Thyroid gland (tissue), 4 donors: ENCODE results near the gene MS4A10. TPM values are rescaled to one million over a fixed set of nuclear protein-coding genes. Genes with fewer than 3 reads are reported as not detected.

Source experiments
- DNase-seq, 2 donors: peaks; one replicate each; pipeline ENCODE4 v3.0.0-alpha.2; 2019
- H3K27ac ChIP-seq, 3 donors: fragments of 200-600 bp; sonication (generic); 1 replicate in 2 of 3; 2 replicates in 1 of 3; pipeline ENCODE4 v1.5.1; 2016 to 2019; ENCODE audit warnings: mild to moderate bottlenecking in 1 of 3, moderate library complexity in 1 of 3
- H3K27me3 ChIP-seq: fragments of 200-600 bp; sonication (generic); one replicate; pipeline ENCODE4 v1.5.1; 2019
- H3K36me3 ChIP-seq, 2 donors: fragments of 200-600 bp; sonication (generic); one replicate each; pipeline ENCODE4 v1.5.1; 2016 to 2019
- H3K4me1 ChIP-seq, 2 donors: fragments of 200-600 bp; sonication (generic); one replicate each; pipeline ENCODE4 v1.5.1; 2017 to 2019
- H3K4me3 ChIP-seq, 3 donors: fragments of 200-600 bp; sonication (generic); replicated peaks in 1 of 3; 1 replicate in 2 of 3; 2 replicates in 1 of 3; pipeline ENCODE4 v1.5.1; 2016; ENCODE audit warnings: mild to moderate bottlenecking in 1 of 3
- H3K9me3 ChIP-seq: fragments of 200-600 bp; sonication (generic); one replicate; pipeline ENCODE4 v1.5.1; 2017
- CTCF ChIP-seq, 6 experiments: fragments of 200-600 bp in 3 of 6; fragments of 450-650 bp in 3 of 6; sonication (generic) in 3 of 6; IDR thresholded peaks; one replicate each; pipeline ENCODE4 v1.5.1; 2016 to 2019; ENCODE audit warnings: antibody characterized with exemption in 6 of 6, mild to moderate bottlenecking in 2 of 6, inconsistent platforms in 1 of 6, moderate library complexity in 1 of 6
- POLR2A ChIP-seq, 2 donors: fragments of 450-650 bp; IDR thresholded peaks; one replicate each; pipeline ENCODE4 v1.6.1; 2017; ENCODE audit warnings: antibody characterized with exemption in 2 of 2, mild to moderate bottlenecking in 2 of 2, moderate library complexity in 1 of 2
- WGBS, 2 donors: methylation state at CpG; one replicate each; pipeline ENCODE4 v1.1.5; 2017; 5-methylcytosine and 5-hydroxymethylcytosine counted together
- intact Hi-C: fragments of 100-400 bp; cut with DNase I; formaldehyde crosslinking; loops from one replicate; pipeline ENCODE4 v1.15.1; 2023
- total RNA-seq, 4 donors: library from RNA; depleted of rRNA; stranded (reverse); fragments of >200 nt; gene quantifications; one replicate each; pipeline ENCODE4 v1.2.3, GENCODE V29; 2016

MS4A10 gene
- total RNA-seq, 4 donors from 2014 or later, result not detected

- Histone ChIP-seq H3K9me3 (no peaks in the 10 kb centered on the region), H3K4me1 (no peaks in the 10 kb centered on the region), H3K27me3 (no peaks in the 10 kb centered on the region), H3K27ac (no peak overlapping the region), H3K4me3 (no peak overlapping the region), H3K36me3 (no peaks in the 10 kb centered on the region)
- no peak for DNase-seq
- TF ChIP-seq POLR2A (IDR thresholded peaks at IDR 0.05) (no peak), CTCF (IDR thresholded peaks at IDR 0.05) (no peak)
- 82 to 94% methylated on average over 4 of the region's 4 CpGs for WGBS, 2 donors
- intact Hi-C loops, result no loop called here
Measured at GRCh38 chr11:60761436-60762190, 23.5 kb upstream of the MS4A10 start.

DNA sequence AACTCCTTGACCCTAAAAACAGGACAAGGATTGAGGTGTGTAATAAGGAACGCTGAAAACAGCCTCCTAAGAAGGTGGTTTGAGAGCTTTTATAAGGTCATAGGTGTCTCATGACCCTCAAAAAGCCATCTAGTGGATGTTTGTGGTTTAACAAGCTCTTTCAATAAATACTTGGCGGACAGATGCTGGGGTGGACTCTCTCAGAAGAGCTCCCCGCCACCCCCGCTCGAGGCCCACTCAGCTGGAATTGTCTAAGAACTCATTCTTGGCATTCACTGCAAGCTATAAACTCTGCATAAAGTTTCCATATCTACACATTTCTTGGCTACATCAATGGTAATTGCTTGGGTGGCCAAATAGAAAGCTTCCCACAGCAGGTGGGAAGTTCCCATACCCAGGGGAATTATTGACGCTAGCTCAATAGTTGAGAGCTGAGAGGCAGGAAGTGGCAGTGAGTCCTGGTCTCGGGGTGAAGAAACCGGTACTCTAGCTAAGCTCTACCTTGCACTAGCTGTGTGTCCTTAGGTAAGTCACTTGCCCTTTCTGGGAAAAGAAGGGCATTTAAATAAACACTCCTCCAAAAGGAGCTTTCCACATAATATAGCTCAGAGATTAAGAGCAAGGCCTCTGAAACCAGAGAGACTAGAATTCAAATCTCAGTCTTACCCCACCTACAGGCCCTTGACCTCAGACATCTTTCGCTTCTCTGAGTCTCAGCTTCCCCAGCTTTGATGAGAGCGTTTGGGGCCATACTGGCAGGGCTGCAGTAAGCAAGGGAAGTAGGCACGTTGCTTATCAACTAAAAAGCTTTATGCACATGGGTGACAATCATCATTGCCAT, 22.1 kb upstream of the MS4A10 start:
- Histone ChIP-seq H3K4me1 (no peaks in the 10 kb centered on the region), H3K36me3 (no peaks in the 10 kb centered on the region), H3K4me3 (no peak overlapping the region), H3K9me3 (no peaks in the 10 kb centered on the region), H3K27ac (no peak overlapping the region), H3K27me3 (no peaks in the 10 kb centered on the region)
- 55 to 62% methylated on average over 11 of the region's 11 CpGs for WGBS, 2 donors
- TF ChIP-seq CTCF (IDR thresholded peaks at IDR 0.05) (peak in 1 of 6 experiments; percentile 31), POLR2A (IDR thresholded peaks at IDR 0.05) (no peak)
- intact Hi-C loops, result no loop called here
- no peak for DNase-seq

DNA sequence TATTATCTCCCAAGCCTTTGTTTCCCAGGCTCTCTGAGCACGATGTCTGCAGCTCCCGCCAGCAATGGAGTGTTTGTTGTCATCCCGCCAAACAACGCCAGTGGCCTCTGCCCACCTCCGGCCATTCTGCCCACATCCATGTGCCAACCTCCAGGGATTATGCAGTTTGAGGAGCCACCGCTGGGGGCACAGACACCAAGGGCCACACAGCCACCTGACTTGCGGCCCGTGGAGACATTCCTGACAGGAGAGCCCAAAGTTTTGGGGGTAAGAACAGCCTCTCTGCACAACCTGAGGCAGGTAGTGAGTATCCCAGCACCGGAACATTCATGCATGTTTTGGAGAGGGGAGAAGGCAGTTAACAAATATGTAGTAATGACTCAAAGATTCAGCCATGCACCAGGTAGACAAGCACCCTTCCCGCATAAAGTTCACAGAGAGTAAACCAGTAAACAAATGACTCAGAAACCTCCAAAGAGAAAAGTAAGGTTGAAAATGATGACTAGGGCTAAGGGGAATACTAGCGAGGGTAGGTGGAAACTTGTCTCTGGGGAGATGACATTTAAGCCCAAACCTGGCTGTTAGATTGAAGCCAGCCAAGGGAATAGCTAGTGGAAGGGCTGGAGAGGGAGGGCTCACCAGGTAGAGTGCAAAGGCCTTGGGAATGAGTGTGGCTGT, 21.3 kb upstream of the MS4A10 start:
- 88 to 89% methylated on average over 10 to 11 of the region's 11 CpGs for WGBS, 2 donors
- TF ChIP-seq CTCF (IDR thresholded peaks at IDR 0.05), result no peak
- no peak for TF ChIP-seq POLR2A (IDR thresholded peaks at IDR 0.05)
- DNase-seq, result no peak
- Histone ChIP-seq H3K9me3 (no peaks in the 10 kb centered on the region), H3K27ac (no peak overlapping the region), H3K4me1 (no peaks in the 10 kb centered on the region), H3K4me3 (no peak overlapping the region), H3K27me3 (no peaks in the 10 kb centered on the region), H3K36me3 (no peaks in the 10 kb centered on the region)
- intact Hi-C loops, result no loop called here

GRCh38 chr11:60764879-60765278, 20.3 kb upstream of the MS4A10 start:
- Histone ChIP-seq H3K27ac (no peak overlapping the region), H3K9me3 (no peaks in the 10 kb centered on the region), H3K4me1 (no peaks in the 10 kb centered on the region), H3K36me3 (no peaks in the 10 kb centered on the region), H3K27me3 (no peaks in the 10 kb centered on the region), H3K4me3 (no peak overlapping the region)
- DNase-seq, result no peak
- intact Hi-C loops, result no loop called here
- 15 to 32% methylated on average over 1 of the region's 1 CpG for WGBS, 2 donors
- no peak for TF ChIP-seq POLR2A (IDR thresholded peaks at IDR 0.05)
- TF ChIP-seq CTCF (IDR thresholded peaks at IDR 0.05), result no peak
